Measurements from ENCODE around the gene PCCB.
"Not testable (repeated sequence)": the region's sequence is repeated elsewhere in the genome, so short reads cannot be mapped to it uniquely, and the experiment has no call there.

PCCB gene

DNA sequence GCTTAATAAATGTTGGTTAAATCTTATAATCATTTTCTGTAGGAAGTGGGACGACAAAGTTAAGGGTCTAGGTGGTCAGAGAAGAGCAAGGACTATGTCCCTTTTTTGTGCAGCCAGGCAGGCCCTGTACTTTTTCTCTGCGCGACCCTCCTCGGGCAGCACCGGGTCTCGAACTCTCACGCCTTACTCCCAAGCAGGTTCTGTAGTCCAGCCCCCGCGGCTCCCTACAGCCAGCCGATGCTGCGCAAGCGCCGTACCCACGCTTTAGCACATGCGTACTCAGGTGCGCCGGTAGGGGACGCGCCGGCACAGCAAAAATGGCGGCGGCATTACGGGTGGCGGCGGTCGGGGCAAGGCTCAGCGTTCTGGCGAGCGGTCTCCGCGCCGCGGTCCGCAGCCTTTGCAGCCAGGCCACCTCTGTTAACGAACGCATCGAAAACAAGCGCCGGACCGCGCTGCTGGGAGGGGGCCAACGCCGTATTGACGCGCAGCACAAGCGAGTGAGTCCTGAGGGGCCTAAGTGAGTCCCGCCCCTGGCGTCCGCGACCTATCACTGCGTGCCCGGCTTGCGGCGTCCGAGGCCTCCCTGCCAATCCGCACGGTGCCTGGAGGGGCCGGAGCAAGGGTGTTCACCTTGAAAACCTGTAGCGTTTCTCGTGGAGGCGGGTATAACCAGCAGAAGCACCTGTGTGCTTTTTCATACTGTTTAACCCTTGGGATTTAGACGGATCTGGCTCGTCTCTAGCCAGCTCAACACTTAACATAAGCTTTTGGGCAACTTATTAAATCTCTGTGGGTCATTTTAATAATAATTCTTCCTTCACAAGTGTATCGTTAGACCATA, at the start of gene PCCB:
Gene PCCB, plus strand, starts transcription at position 282 of the 844 bp plus-strand sequence. Its CDS starts 36 bp downstream, at position 318.
- peak; percentile 88 for DNase-seq (ENCODE audit: low read depth)

DNA sequence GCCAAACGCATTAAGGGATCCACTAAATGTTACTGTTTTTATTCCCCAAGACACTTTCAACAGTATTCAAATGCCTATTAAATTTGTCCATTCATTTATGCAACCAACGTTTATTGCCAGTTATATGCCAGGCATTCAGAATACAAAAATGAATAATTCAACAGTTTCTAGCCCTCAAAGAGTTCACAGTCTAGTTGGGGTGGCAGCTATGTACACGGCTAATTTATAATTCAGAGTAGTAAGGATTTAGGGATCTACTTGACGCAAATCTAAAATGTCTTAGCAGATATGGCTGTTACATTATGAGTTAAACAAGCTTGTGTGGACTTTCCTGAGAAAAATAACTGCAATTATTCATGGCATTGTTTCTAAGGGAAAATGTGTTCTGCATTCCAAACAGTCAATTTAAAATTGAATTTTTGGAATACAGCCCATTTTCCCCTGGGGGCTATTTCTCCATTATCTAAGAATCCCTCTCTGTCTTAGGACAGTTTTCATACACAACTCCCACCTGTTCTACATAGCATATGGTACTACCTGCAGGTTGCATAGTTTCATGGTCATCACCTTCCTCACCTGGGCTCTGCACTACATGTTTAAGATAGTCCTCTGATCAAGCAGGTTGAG, 42.5 kb upstream of the PCCB start:
- DNase-seq (ENCODE audit: low read depth), result no peak

DNA sequence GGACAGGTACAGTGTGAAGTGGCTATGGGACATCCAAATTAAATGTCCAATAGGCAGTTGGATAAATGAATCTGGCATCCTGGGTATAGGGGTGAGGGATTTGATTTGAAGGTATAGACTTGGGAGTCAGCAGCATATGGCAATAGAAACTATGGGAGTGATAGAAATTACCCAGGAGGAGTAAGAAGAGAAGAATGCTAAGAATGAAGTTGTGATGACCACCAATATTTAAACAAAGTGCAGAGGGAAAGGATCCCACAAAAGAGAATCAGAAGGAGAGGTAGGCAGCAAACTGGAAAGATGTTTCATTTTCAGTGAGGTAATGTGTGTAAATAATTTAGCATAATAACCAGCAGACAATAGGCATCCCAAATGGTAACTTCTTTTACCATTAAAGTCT, 40.2 kb upstream of the PCCB start:
- DNase-seq (ENCODE audit: low read depth), result no peak

DNA sequence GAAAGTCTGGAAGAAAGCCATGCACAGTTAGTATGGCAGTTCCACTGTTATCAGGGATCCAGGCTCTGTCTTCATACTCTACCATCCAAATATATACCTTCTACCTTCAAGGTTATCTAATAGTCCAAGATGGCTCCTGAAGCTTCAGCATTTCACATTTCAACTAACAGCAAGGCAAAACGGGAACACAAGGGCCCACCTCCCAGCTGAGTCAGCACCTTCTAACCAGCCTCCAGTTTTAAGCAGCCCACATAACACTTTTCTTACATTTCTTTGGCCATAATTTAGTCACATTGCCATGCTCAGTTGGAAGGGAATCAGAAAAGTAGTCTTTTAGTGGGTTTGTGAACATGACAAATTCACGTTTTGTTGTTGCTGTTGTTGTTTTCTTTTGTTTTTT, 38.6 kb upstream of the PCCB start:
- no peak for DNase-seq (ENCODE audit: low read depth)

DNA sequence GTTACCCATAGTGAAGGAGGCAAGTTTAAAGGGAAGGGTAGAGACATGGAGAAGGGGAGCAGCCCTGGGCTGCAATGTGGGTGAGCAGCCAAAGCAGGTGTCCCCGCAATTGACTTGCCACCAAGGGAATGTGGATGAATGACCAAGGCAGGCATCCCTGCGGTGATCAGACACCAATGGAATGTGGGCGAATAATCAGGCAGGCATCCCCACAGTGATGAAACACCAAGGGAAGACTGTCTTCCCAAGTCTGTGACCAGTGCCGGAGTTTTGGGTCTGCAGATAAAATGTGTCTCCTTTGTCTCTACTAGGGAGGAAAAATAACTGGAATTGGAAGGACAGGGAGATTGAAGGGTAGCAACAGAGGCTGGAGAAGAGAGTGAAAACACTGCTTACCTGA, 27.4 kb upstream of the PCCB start:
- not testable (repeated sequence) for DNase-seq (ENCODE audit: low read depth)

DNA sequence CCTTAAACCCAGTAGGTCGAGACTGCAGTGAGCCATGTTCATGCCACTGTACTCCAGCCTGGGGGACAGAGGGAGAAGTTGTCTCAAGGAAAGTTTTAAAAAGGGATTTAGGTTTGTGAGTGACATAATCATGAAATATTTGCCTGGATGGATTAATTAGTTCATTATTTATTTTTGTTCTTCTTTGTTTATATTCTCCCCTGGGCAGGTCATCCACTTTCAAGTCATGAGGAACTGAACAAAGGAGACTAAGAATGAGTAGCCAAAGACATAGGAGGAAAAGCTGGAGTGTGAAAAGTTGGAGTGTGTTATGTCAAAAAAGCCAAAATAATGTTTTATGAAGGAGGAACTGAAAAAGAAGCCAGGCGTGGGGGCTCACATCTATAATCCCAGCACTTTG, 17.7 kb upstream of the PCCB start:
- DNase-seq (ENCODE audit: low read depth), result no peak

DNA sequence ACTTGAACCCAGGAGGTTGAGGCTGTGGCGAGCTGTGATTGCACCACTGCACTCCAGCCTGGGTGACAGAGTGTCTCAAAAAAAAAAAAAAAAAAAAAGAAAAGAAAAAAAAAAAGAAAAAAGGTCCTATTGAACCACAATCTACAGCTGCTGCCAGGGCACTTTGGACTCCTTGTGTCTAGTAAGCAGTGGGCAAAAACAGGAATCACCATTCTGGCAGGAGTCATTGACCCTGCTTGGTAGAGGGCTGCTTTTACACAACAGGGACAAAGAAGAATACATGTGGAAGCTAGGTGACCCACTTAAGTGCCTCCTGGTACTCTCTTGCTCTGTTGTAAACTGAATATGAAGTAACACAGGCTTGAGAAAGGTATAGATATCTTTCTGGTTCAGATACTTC, 14.6 kb upstream of the PCCB start:
- DNase-seq (ENCODE audit: low read depth), result no peak

DNA sequence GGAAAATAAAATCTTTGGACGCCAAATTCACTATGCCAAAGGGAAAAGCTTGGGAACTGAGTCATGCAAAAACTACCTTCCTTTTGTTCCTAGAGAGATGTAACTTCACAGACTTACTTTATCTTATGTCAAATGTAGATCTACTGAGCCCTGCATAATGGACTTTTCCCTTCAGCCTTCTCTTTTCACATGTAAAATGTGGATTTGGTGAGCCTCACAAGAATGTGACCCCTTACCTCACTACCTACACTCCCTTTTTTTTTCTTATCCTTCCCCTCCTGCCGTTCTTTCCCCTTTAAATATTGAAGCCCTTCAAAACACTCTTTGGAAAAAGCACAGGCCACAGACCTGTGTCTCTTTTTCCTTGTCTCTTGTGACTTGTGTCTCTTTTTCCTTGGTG, 14.0 kb upstream of the PCCB start:
- DNase-seq (ENCODE audit: low read depth), result no peak

DNA sequence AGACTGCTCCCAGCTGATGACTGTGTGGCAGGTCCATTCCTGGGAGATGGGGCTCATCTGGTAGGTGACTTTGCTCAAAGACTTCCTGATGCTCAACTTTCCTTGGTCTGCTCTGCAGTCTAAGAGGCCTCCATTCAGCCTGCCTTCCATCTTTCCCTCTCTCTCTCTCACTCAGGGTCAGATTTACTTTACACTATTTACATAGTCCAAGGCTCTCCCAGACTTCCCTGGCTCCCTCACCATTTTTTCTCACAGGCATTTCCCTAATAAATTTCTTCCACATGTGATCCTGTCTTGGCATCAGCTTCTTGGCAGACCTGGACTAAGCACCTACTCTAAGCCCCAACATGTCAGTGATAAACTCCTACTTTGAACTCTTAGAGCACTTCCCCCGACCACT, 13.0 kb upstream of the PCCB start:
- no peak for DNase-seq (ENCODE audit: low read depth)

DNA sequence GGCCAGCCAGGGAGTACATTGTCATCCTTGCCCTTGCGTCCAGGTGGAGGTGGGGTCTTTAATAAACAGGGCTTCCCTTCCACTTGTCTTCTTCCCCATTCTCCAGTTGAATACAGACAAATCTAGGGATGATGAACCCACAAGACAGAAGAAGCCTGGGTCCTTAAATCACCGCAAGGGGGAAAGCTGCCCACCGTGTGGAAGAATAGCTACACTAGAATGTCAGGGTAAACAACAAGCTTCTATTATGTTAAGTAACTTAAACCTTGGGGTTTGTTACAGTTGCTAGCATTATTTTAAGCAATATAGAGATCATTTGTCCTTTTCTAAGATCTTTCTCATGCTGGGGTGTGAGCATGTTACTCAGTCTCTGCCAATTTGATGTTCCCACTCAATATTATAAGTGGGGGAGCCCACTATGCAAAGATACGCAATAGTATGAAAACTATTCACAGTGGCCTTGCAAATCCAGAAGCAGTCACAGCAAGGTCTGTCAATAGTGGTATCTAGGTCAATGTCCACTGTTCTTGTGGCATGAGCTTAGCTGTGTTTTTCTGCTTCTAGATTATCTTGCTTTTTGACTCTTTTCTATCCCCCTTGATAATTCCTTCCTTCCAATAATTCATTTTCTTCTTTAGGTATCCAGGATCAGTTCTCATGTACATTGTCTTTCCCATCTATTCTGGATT, 12.0 kb upstream of the PCCB start:
- no peak for DNase-seq (ENCODE audit: low read depth)

DNA sequence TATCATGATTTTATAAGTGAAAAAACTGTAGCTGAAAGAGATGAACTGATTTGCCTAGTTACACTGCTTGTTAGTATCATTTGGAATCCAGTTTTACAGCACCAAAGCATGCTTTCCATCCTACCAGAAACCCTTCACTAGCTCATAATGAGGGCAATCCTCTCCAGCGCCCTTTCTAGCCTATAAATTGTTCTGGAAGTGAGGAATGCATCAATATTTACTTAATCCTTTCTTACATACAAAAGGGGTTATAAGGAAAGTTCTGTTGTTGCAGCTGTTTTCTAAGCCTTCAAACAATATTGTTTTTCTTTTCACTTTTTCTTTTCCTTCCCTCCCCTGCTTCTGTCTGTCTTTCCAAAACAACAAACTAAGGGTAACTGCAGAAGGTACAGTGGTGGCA, 11.0 kb upstream of the PCCB start:
- no peak for DNase-seq (ENCODE audit: low read depth)

DNA sequence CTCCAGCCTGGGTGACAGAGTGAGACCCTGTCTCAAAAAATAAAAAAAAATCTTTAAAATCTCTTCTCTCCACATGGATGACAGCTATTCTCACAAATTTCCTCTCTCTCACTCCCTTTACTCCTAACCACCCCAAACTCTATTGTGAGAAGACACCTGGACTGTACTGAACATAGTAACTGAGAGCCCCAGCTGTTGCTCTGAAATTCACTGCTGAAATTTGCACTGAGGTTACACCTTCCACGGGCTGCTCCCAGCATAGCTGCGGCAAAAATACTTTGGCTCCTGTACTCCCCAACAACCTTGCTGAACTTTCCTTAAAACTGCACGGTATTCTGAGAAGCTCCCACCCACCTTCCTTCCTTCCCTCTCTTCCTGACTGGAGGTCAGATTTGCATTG, 4.4 kb upstream of the PCCB start:
- DNase-seq (ENCODE audit: low read depth), result no peak

DNA sequence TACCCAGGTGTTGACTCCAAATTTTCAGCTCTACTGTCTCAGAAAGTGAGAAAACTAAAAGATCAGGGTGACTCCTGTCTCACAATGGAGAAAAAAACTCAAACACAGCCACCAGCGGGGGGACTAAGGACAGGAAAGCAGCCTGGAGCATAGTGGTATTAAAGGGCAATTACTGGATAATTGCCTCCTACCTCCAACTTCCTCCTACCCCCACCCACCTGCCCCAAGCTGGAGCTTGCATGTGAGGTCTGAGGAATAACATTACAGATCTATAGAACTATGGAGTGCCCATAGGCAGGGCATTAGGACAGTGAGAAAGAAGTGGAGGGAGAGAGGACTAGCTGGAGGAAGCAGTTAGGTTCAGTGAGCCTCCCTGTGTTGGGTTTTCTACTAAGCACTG, 2.7 kb upstream of the PCCB start:
- DNase-seq (ENCODE audit: low read depth), result no peak

DNA sequence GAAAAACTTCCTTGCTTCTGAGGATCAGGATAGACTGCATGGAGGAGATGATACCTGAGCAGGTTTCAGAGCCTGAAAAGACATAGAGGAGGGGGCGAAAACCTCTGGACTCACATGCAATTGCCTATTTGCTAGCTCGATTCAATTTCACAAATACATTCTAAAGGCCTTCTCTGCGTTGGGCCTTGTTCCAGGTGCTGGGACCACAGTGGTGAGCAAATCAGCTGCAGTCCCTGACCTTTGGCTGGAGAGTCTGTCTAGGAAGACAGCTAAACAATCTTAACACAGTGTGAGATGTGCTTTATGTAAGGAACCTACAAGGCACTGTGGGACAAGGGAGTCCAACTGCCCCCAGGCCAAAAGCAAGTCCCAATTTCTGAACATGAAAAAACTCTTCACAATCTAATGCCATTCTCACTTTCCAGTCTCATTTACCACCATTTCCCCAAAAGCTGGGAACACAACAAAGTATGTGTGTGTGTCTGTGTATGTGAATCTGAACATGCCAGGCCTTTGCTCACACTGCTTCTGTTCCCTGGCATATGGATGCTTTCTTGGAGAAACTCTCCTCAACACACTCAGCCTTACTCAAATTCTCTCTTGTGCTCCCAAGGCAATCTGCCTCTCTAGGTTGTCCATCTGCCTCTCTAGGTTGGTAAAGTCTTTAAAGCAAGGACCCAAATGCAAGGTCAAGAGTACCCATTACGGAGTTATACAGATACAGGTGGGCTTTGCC, 2.1 kb upstream of the PCCB start:
- DNase-seq (ENCODE audit: low read depth), result no peak

DNA sequence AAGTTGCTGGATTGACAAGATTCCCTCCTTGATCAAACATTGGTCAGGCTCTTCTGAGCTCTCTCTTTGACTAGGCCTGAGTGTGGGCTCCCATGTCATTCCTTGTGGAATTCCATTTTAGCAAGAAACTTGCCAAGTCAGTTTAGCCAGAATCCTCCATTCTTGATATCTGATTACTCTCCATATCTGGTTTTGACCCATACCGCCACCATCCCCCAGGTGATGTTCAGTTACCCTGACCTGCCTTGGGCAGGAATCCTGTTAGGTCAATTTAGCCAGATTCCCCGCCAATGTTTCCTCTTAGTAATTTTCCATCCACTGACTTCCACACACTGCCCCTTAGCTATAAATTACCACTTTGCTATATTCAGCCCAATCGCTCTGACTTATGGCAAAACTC, 1.0 kb upstream of the PCCB start:
- no peak for DNase-seq (ENCODE audit: low read depth)

DNA sequence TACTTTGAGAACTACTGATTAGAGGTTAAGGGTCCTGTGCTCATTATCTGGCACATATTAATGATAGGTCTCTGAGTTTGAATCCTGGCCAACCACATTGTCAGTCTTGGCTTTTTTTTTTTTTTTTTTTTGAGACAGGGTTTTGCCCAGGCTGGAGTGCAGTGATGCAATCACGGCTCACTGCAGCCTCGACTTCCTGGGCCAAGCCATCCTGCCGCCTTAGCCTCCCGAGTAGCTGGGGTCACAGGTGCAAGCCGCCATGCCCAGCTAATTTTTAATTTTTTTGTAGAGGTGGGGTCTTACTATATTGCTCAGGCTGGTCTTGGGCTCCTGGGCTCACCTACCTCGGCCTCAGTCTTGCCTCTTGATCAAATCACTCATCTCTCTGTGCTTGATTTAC, 547 bp upstream of the PCCB start:
- no peak for DNase-seq (ENCODE audit: low read depth)

DNA sequence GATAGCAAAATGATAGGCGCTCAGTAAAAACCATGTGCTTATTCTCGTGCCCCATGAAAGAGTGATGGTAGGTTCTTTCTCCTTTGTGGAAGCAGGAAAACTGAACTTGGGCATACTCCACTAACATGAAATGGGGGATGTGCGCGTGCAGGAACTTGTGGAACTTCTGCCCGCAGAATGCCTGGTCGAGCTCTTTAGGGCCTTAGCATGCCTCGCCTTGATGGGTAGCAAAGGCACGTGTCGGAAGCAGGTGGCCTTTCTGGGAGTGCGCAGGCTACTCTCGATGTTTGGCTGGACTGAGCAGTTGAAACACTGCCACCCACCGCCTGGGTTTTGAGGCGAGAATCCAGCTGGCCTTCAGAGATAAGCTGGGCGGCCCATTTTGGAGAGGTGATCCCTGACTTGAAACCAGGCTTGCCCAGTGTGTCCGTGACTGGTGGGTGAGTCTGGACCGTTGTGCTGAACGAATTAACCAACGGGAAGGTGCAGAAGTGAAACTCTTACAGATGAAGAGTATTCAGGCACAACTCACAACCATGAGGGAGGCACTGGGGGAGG, 842 bp downstream of the PCCB start:
- peak; percentile 3 for DNase-seq (ENCODE audit: low read depth)

DNA sequence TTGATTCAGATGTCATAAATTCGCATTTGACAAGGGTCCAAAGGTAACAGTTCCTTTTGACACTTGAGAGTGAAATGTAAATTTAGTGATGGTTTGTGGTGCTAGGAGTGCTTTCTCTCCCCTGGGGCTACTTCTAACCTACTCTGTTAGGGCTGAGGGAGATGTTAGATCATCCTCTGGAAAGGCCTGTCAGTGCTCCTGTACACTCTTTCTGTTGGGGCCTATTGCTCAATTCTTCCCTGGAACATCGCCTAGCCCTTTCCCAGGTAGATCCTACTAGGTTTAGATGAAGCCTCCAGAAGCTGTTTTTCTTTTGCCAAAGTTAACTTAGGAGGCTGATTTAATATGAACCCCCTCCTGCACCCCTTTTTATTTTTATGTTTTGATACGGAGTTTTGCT, 1.4 kb downstream of the PCCB start:
- DNase-seq (ENCODE audit: low read depth), result no peak

DNA sequence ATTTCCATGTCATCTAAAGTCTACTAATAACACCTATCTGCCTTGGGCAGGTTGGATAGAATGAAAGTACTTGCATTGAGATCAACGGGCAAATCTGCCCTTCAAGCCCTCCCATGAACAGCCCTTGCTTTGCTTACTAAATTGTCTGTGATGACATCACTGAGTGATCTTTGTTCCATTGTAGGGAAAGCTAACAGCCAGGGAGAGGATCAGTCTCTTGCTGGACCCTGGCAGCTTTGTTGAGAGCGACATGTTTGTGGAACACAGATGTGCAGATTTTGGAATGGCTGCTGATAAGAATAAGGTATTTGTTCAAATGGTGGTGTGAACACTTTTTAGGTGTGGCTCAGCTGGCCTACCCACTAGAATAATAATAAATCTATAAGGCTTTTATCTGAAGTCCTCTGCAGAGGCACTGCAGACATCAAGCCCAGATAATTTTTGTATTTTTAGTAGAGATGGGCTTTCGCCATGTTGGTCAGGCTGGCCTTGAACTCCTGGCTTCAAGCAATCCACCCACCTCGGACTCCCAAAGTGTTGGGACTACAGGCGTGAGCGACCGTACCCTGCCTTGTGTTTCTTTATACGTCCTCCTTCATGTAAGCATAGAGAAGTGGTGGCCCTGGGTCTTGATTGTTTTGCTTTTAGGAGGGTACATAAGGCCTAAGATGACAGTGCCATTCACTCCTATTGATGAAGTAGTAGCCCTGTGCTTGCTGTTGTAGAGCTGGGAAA, 5.7 kb downstream of the PCCB start:
- no peak for DNase-seq (ENCODE audit: low read depth)

DNA sequence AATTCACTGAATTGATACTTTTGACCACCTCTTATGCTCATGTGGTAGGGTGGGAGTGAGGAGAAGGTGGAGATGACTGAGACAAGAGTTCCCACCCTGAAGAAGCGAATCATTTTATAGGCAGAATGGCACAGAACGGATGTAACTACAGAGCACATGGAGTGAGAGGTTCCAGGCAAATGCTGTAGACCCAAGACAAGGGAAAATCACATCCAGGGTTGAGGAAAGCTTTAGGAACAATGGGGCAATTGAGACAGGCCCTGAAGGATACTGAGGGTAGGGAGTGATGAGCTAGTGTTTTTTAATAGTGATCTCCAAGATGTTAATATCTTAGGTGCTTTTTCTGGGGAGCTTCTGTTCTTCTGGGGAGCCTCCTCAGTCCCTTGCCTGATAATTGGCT, 8.1 kb downstream of the PCCB start:
- DNase-seq (ENCODE audit: low read depth), result no peak

DNA sequence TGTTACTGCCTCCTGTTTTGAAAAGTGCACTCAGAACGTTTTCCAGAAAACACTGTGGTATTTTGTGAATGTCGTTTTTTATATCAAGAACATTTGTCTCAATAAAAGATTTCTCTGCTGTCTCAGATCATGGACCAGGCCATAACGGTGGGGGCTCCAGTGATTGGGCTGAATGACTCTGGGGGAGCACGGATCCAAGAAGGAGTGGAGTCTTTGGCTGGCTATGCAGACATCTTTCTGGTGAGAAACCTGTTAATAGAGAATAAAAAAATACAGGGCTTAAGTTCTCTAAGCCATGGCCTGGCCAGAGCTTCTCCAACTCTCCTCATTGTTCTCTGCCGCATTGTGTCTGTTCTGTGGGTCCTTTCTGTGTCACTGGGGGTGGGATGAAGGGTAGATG, 11.7 kb downstream of the PCCB start:
- DNase-seq (ENCODE audit: low read depth), result no peak

DNA sequence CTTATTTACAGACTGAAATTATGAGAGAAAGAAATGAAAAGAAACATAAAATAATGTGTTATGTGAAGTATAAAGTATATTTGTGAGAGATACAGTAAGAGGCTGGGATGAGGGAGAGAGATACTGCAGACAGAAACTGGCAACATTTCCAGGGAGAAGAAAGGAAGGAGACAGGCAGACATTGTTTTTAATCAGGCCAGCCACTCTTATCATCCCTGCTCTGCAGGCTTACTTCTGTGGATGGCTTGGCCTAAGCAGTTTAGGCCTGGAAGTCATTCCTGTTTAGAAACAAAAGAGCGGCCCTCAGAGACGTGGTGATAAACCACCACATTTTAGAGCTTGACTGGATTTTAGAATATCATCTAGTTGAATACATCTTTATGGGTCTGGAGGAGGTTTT, 12.4 kb downstream of the PCCB start:
- no peak for DNase-seq (ENCODE audit: low read depth)
